HG03103 (cell line): ENCODE results near the gene TNIP1.

Source experiments
- ATAC-seq: cut with Tn5 transposase; IDR thresholded peaks from one replicate; pipeline ENCODE4 v1.9.1; 2021; ENCODE audit warnings: low read depth; ENCODE audit not compliant: unreplicated experiment

Gene TNIP1

DNA sequence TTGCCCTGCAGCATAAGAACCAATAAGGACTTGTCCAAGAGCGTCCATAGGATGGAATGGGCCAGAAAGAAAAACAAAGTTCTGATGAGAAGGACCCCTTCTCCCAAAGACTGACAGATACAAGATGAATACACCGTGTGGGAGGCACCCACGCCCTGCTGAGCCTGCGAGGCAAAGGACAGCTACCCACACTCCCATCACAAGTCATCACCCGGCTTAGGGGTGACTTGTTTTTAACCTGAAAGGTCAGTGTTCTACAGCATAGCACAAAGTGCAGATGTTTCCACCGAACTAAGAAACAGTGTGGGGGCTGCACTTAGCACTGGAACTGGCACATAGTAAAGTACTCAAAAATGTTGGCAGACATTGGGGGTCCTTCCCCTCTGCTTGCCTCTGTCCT lies 13.9 kb downstream of the TNIP1 start:
- ATAC-seq, result no peak

- no peak for ATAC-seq
Measured at GRCh38 chr5:151065609-151066008, 15.2 kb downstream of the TNIP1 start.

- no peak for ATAC-seq
Measured at GRCh38 chr5:151064916-151065499, 15.8 kb downstream of the TNIP1 start.

- ATAC-seq, result no peak
Measured at GRCh38 chr5:151063142-151063989, 17.5 kb downstream of the TNIP1 start.

DNA sequence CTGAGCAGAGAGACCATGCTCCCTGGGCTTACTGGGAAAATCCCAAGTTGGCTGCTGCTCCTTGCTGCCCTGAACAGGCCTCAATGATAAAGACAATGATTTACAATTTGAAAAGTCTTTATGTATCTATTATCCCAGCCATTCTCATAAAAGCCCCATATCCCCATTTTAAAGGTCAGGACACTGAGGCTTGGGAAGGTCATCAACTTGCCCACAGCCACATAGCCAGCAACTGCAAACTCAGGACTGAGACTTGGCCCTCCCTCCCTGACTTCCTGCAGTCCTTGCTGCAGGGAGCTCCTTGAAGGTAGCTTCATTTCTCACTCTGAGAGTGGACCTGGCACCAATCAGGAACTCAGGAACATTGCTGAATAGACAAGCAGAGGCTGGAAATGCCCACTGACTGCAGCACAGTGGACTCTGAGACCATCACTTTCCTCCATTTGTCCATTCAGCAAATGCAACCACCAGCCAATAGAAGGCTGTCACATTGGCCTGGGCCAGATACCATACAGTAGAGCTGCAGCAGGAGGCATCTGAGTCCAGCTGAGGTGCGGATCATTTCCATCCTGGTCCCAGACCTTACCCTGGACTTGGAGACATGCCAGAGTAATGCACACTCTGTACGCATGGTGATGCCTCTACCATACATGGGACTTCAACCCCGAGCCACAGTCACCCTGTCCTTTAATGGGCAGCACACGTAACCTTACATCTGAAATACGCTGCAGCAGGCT lies 18.3 kb downstream of the TNIP1 start:
- no peak for ATAC-seq

GRCh38 chr5:151060742-151061141 lies 20.1 kb downstream of the TNIP1 start:
- ATAC-seq, result no peak

DNA sequence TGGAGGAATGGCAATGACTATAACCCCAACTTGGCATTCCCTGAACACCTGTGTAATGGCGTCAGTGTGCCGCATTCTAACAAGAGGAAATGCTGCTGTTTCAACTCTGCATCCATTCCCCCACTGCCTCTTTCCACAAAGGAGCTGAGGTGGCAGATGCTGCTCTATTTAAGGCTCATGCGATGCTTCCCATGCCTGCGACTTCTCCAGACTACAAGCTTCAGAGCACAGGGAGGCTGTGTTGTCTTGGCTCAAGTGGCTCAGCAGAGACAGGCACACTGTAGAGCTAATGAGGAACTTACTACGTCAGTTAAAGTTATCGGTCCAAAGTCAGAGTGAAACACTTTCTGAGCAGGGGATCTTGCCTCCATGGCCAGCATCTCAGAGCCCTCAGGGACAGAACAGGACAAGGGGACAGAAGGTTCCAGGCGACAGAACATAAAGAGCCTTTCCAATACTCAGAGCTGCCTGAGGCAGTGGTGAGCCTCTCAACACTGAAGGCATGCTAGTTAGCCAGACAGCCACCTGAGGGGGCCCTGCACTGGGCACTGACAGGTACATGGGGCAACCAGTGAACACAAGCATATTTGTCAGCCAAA lies 21.8 kb downstream of the TNIP1 start:
- no peak for ATAC-seq

DNA sequence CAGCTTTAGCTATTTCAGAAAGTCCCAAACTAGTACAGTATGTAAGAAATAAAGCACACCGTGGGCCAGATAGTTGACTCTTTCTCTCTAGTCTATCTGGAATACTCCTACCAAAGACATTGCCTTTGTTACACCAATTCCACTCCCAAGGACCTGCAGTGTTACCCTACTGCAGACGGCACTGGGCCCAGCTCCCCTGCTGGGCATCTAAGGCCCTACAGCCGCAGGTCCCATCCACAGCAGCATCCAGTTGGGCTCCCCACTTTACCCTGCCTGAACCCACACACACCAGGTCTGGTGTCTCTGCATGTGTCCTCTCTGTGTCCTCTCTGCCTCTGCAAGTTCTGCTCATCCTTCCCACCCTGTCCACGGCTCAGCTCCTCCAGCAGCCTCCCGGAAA lies 22.5 kb downstream of the TNIP1 start:
- no peak for ATAC-seq

DNA sequence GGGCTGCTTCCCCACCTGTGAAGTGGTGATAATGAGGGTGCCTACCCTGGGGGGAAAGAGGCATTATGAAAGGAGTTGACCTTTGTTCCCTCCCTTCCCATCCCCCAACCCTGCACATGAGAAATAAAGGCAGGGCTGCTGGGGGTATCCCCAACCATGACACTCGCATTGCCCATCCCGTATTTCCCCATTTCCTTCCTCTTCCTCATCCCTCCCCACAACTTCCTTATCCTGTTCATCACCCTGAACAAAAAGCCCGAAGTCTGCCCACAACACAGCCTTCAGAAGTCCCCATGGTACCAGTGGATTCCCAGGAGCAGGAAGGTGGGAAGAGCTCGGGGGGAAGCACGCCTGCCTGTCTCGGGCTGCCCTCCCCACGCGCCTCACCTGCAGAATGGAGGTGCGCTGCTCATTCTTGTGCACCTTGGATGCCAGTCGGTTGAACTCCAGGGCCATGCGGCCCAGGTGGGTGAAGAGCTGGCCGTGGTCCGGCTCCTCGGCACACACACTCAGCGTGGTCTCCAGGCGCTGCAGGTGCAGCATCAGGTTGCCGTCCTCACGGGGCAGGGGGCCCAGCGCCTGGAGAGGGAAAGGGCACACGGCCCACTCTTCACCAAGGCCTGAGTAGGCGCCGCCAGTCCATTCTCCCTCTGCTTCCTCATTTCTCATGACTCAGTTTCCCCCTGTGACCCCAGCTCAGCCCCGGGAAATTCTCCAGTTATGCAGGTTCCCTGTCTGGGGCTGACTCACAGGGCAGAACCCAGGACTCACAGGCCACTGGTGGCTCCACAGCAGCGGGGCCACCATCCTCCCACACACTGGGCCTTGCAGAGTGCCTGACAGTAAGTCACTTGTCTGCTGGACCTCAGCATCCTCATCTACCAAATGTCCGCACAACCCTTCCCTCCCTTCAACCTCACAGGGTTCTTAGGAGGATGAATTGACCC lies 24.2 kb downstream of the TNIP1 start:
- ATAC-seq, result no peak

DNA sequence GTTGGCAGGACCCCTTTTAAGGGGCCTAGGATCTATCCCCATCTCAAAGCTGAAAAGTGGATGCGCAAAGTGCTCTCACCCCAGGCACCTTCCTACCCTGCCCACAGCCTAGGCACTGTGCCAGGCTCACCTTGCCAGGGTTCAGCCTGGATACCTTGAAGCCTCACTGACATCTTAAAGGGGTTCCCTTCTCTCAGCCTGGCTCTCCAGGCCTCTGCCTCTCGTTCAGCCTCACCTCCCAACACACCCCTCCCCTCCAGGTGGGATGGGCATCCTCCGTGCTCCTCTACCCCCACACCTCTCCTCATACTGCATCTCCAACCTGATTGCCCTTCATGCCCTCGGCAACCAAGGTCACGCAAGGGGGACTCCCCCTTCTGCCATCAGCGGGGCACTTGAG lies 25.5 kb downstream of the TNIP1 start:
- ATAC-seq, result no peak

DNA sequence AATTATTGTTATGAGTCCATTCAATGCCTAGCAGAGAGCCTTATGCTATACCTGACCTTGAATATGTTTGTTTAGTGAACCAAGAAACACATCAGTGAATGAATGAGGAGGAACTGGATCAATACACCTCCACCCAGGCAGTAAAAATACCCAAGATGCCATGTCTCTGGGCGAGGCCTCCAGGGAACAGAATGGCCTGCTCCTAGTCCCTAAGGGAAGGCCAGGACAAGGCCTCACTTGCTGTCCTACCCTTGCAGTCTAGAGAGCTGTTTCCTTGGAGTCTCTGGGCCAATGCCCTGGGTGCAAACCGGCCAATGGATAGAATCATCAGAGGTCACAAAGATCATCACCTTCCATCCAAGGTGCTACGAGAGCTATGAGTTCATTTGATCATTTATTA lies 26.1 kb downstream of the TNIP1 start:
- no peak for ATAC-seq

DNA sequence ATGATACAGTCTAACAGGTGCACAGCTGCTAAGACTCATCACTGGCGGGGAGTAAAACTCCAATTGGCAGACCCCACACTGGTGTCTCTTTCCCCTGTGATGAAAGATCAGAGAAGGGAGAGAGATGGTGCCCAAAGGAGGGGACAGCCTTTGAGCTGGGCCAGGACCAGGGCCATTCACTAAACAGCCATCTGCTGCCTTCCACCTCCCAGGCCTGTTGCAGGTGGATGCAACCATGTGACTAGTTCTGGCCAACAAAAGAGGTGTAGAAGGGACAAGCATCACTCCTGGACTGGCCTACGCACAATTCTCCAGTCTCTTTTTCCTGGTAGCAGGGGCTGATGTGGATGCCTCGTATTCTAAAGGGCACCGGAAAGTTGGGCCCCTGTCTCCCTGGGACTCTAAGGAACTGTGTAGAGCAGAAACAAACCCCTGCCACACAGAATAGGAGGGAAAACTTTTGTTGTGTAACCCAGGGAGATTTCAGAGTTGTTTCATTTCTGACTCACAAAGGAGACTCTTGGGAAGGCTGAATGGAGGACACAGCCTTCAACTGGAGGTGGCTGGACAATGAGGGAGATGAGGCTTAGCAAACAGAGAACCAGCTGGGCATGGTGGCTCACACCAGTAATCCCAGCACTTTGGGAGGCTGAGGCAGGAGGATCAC lies 26.9 kb downstream of the TNIP1 start:
- no peak for ATAC-seq

GRCh38 chr5:151052836-151053235 lies 28.0 kb downstream of the TNIP1 start:
- no peak for ATAC-seq

DNA sequence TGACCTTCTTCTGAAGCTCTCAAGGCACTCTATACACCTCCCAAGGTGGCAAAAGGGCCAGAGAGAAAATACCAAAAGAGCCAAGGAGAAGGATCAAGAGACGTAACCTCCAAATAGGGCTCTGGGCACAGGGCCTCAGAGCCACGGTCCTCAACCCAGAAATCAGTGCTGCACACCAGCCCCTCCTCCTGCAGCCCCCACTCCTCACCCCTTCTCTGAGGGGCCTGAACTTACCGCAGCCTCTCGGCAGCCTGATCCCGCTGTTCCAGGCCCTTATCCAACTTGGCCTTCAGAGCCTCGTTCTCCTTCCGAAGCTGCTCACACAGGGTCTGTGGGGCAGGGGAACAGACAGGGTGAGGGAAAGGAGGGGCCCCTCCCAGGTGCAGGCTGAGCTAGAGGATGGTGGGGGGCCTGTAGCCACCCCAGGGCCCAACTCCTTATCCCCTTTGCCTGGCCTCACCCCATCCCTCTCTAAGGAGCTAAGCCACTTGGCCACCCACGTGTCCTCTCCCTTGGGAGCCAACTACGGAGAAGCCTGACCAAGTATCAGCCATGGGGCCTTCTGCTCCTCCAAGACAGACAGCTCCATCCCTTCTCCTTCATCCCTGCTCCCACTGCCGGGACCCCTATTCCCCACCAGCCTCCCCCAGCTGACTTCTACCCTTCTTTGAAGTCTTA lies 28.8 kb downstream of the TNIP1 start:
- ATAC-seq, result no peak

DNA sequence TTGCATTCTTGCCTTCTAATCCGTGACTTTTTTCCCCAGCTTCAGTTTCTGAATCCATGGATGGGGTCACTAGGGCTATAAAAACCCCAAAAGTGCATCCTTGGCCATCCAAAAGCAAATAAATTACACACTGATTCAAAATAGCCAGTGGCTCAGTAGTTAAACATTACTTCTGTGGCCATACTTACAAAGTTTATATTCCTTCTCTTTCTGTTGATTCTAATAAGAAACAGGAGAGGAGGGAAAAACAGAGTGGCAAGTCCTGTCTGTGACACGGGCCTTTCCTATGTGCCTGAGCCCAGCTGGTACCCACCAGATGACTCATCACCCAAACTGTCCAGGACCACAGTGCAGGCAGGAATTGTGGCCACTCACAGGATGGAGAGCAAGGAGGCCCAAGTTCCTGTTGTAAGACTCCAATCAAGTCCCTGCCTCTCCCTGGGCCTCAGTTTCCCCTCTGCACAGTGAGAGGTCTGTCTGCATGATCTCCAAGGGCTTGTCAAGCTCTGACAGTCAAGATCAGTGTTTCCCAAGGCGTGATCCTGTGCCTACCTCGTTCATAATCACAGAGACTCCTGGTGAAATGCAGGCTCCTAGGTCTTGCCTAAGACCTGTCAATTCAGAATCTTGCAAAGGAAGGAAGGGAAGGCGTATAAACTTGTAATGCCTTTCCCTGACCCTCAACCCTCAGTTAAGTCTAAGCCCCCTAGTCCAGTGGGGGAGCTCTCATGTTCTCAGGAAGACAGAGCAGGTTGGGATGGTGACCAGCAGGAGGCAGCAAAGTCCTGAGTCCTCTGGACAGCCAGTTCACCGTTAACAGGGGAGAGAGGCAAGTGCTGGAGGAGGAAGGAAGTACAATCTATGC lies 29.5 kb downstream of the TNIP1 start:
- no peak for ATAC-seq

DNA sequence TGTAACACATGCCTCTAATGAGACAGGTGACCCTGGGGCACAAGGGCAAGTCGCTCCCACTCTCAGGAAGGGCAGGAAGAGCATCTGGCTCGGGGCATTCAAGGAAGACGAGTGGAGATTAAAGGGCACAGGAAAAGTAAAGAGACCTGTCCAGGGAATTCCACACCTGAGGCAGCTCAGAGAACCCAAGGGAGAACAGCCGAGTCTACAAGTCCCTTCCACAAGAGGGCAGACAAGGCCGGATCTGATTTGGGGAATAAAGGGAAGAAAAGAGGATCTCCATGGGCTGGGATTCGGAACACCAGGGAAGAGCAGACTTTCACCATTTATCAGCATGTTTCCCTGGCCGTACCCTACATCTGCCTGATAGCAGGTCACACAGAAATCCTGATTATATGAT lies 32.3 kb downstream of the TNIP1 start:
- no peak for ATAC-seq

- ATAC-seq, result peak; percentile 58
Measured at GRCh38 chr5:151047814-151048425, 32.9 kb downstream of the TNIP1 start.
